Fibroblast of skin of scalp (primary cell): ENCODE measurements around the gene ZNF618.
"Not testable (repeated sequence)": the region's sequence is repeated elsewhere in the genome, so short reads cannot be mapped to it uniquely, and the experiment has no call there.

Source experiments
- DNase-seq: peaks from one replicate; pipeline ENCODE4 v3.0.0-alpha.2; 2013

ZNF618 gene

DNA sequence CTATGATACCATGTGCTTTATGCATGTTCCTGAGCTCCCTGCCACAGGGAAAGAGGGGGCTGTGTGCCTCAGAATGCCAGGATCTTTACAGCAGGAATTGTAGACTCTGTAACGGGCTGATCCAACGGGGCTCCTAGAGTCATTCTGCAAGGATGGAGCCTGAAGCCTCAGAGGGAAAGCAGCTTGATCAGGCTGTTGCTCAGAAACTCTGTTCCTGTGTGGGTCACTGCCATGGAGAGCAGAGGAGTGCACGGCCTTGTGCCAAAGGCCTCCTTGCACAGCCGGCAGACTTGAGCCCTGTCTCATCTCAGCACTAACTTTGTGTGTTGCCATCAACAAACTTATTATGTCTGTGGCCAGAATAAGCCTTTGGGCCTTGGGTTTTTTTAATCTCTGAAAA is 150.2 kb downstream of the ZNF618 start:
- no peak for DNase-seq

DNA sequence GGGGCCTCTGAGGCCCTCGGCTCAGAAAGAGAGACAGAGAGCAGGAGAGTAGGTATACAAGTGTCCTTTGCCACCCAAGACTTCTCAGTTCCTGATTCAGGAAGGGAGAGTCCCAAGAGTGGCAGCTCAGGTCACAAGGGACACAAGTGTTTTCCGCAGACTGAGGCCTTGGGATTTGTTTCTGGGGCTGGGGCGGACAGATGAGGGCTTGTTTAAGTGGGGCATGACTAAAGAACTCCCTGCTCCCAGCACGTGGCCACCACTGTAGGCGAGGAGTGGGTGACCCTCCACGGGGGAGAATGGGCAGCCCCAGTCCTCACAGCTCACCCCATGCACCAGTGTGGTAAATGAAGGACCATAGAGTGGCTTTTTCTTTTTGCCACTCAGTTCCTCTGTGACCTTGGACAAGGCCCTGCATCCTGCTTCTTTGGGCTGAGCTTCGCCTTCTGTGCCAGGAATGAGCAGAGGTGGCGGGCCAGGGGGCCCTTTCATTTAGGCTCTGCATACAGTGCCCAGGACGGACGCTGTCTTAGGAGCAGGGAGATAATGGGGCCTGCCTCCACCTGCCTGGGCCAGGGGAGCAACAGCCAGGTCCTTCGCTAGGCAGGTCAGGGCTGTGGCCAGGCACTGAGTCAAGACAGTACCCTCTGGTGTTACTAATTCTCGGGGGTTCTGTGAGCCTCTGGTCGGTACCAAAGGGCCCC is 151.2 kb downstream of the ZNF618 start:
- no peak for DNase-seq

- DNase-seq: no peak
These were observed 151.9 kb downstream of the ZNF618 start for GRCh38 chr9:114027863-114028465.

GRCh38 chr9:114028646-114029045 is 152.5 kb downstream of the ZNF618 start:
- no peak for DNase-seq

- no peak for DNase-seq
These were observed 153.4 kb downstream of the ZNF618 start for GRCh38 chr9:114029311-114030170.

GRCh38 chr9:114030364-114030763 is 154.3 kb downstream of the ZNF618 start:
- DNase-seq: no peak

DNA sequence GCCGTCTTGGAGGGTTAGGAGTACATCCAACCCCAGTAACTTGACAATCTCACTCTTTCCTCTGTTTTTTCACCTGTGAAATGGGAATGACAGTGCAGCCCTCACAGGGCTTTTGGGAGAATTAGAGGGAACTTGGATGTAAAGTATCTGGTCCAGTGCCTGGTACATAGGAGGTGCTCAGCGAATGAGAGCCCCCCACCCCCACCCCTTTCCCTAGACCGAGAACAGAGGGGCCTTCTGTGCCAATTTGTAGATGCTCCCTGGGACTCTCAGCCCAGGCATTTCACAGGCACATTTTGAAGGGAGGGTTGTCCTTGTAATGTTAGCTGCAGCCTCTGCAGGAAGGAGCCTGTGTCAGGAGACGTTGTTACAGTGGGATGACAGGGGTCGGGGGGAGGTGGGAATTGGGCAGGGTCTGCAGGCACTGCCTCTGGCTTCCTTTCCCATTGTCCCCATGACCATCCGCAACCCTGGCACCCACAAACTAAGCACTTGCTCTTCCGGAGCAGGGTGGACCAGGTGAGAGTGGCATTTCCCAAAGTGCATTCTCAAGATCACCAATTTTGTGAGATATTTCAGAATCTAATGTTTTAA is 155.0 kb downstream of the ZNF618 start:
- DNase-seq: no peak

DNA sequence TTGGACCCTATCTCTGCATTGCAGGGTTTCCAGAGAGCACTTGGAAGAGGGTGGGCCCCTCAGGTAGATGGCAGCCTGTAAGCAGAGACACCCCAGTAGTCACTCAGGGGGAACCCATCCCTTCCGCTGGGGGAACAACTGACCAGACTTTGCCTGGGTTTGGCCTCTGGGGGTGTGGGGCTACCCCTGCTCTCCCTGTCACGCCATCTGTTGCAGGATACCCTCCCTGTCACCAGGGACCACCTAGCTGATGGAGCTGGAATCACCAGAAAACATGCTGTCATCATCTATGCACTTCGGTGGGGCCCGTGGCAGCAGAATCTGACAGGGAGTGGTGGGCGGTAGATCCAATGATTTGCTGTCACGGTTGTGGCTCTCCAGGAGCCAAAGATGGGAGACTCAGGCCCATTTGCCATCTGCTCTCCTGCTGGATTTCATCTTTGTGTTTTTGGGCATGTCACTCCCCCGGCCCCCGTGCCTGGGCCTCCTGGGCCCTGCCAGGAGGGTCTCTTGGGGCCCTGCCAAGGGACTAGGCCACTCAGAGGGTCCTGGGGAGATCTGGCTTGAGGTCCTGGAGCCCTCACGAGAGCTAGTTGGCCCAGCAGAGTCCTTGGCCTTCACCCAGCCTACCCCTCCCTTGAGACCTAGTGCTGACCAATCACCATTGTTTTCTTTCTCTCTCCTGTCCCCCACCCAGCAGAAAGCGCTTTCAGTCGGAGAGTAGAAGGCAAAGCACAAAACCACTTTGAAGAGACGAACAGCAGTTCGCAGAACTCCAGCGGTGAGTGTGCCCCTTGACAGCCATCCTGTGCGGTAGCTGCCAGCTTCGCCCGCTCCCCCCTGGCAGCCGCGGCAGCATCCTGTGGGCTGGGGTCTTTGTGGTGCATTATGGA is 156.1 kb downstream of the ZNF618 start:
- no peak for DNase-seq

DNA sequence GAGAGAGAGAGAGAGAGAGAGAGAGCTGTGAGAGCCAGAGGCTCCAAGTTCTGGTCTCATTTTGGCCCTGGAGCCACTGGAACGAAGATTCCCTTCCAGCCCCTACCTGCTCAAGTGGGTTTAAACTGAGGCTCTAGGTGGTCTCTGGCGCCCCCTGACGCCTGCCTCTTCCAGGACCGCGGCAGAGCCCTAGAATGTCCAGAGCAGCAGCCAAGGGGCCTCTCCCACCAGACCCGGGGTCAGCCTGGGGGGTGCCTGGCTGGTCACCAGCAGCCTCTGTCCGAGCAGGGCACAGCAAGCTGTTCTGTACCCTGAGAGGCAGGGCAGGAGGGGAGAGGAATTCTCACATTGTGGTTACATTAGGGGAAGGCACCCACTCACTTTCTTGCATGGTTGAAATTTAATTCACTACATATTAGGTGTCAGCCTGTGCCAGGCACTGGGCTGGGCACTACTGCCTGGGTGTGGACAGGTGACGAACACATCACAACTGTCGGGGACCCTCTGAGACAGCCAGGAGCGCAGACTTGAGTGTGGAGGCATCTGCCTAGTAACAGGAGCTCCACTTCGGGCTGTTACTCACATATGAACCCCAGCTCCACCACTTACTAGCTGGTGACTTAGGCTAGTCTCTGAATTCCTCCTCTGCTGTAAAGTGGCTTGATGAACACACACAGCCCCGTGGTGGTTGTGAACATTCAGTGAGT is 157.4 kb downstream of the ZNF618 start:
- DNase-seq: peak; percentile 31

DNA sequence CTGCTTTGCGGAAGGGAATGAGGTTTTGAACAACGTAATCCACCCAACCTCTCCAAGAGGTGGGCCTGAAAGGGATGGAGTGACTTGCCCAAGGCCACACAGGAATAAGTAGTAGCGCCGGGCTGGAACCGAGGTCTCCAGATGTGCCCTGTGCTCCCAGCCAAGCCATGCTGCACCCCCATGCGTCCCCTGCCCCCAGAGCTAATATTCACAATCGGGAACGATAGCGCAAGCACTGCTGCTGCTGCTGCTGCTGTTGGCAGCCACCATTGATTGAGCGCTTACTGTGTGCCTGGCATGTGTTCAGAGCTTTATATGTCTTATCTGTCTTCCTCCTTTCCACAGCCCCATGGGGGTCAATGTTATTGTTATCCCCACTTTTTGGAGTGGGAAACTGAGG is 158.1 kb downstream of the ZNF618 start:
- DNase-seq: no peak

GRCh38 chr9:114034661-114035062 is 158.6 kb downstream of the ZNF618 start:
- no peak for DNase-seq

- DNase-seq: no peak
These were observed 159.2 kb downstream of the ZNF618 start for GRCh38 chr9:114035221-114035844.

DNA sequence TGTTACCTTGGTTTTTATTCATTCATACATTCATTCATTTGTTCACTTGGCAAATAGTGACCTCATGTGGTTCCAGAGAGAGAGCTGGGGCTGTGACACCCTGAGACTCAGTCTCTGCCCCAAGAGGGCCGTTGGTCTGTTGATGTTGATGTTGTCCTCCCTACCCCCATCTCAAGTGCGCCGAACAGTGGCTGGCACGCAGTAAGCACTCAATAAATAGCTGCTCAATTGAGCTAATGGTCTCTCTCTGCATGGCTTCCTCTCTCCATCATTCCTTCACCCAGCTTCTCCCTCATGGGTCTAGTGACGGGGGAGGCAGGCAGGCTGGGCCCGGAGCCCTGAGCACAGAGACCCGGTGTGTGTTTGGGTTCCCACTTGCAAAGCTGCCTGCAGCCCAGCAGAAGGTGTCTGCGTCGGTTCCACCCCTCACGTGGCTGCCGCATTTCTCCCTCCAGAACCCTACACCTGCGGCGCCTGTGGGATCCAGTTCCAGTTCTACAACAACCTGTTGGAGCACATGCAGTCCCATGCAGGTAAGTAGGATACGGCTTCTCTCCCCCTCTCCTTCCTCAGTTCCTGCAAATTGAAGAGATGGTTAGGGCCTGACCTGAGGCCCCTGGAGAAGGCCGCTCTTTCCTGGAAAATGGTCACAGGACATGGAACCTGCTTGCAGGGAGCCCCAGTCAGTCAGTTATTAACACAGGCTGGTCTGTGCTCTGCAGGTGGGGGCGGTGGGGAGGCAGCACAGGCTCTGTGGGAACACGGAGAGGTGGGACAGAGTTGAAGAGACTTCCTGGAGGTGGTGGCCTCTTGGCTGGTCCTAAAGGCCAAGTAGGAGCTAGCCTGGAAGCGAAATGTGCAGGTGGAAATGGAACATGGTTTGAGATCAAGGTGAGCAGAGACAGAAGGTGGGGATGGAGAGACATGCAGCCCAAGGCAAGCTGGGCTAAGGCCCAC is 160.0 kb downstream of the ZNF618 start:
- DNase-seq: no peak

DNA sequence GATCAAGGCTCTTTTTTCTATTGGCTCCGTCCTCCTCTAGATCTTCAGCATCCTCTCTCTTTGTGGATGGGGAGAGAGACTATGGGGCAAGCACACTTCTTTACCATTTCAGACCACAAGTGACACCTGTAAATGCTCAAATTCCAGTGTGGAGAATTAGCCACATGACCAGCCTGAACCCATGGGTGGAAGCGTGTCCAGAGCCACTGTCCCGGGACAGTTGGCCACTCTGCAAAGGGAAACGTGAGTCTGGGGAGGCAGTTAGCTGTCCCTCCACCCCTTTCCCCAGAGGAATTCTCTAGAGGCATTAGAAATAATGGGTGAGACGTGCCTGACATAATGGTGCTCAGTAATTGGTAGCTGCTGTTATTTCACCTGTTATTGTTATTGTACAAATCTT is 161.1 kb downstream of the ZNF618 start:
- no peak for DNase-seq

- DNase-seq: no peak
These were observed 162.0 kb downstream of the ZNF618 start for GRCh38 chr9:114037961-114038723.

GRCh38 chr9:114038724-114039313 is 162.7 kb downstream of the ZNF618 start:
- DNase-seq: no peak

- DNase-seq: no peak
These were observed 163.4 kb downstream of the ZNF618 start for GRCh38 chr9:114039484-114039883.

DNA sequence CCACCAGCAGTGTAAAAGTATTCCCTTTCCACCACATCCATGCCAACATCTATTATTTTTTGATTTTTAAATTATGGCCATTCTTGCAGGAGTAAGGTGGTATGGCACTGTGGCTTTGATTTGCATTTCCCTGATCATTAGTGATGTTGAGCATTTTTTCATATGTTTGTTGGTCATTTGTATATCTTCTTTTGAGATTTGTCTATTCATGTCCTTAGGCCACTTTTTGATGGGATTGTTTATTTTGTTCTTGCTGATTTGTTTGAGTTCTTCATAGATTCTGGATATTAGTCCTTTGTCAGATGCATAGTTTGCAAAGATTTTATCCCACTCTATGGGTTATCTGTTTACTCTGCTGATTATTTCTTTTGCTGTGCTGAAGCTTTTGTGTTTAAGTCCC is 167.6 kb downstream of the ZNF618 start:
- DNase-seq: not testable (repeated sequence)
